GM12878 (cell line): ENCODE measurements around the gene LGALSL. TPM values are rescaled to one million over a fixed set of nuclear protein-coding genes. Genes with fewer than 3 reads are reported as not detected.

ENCODE experiments used
- ATAC-seq: fragments of 200-7000 bp; cut with Tn5 transposase; 3 replicates; pipeline ENCODE4 v1.9.1; 2020; ENCODE audit warnings: mild to moderate bottlenecking, moderate library complexity
- BruUV-seq: library from RNA; stranded (reverse); fragments of 400-500 nt; replicated peaks from 2 replicates; lab custom pipeline; 2021; lab: Mats Ljungman, UMichigan
- CTCF ChIA-PET: fragments of 300-600 bp; sonication (Branson Sonifier 250); formaldehyde crosslinking; extraction: SDS; loops from one replicate; lab custom pipeline; 2021; ENCODE audit warnings: inconsistent platforms; lab: Yijun Ruan, JAX
- POLR2A ChIA-PET: fragments of 350-600 bp; formaldehyde crosslinking; extraction: SDS; loops from one replicate; lab custom pipeline; 2021; ENCODE audit warnings: inconsistent platforms; lab: Charles Lee
- RAD21 ChIA-PET: fragments of 300-600 bp; sonication (Branson Sonifier 250); formaldehyde crosslinking; loops from one replicate; lab custom pipeline; 2023; ENCODE audit warnings: antibody characterized with exemption; ENCODE audit not compliant: unreplicated experiment; lab: Charles Lee
- SMC1A ChIA-PET: fragments of 300-600 bp; sonication (Branson Sonifier 250); formaldehyde crosslinking; loops from one replicate; lab custom pipeline; 2023; ENCODE audit not compliant: unreplicated experiment, uncharacterized antibody; lab: Charles Lee
- DNase-seq: peaks from one replicate; pipeline ENCODE4 v3.0.0-alpha.2; 2011; ENCODE audit warnings: low read depth, low spot score
- FAIRE-seq: peaks from 3 replicates; lab custom pipeline; 2011; peaks lifted over from hg19 to GRCh38; lab: Jason Lieb, UNC
- H2AFZ ChIP-seq: 2 replicates; pipeline ENCODE4 v1.6.0; 2011; ENCODE audit warnings: low read depth, low read length, control low read depth; ENCODE audit not compliant: control insufficient read depth
- H3K27ac ChIP-seq: 2 replicates; pipeline ENCODE4 v1.5.1; 2011; ENCODE audit warnings: control low read depth; ENCODE audit not compliant: control insufficient read depth, insufficient read depth
- H3K27me3 ChIP-seq, 2 experiments: replicated peaks in 1 of 2; 2 replicates each; pipeline versions ENCODE4 v1.6.0 to v1.6.1; 2011; ENCODE audit warnings: low read length in 1 of 2; ENCODE audit not compliant: control insufficient read depth in 2 of 2, insufficient read depth in 2 of 2
- H3K36me3 ChIP-seq, 2 experiments: 2 replicates each; pipeline ENCODE4 v1.5.1; 2011; ENCODE audit warnings: low read length in 1 of 2; ENCODE audit not compliant: control insufficient read depth in 2 of 2, insufficient read depth in 2 of 2
- H3K4me1 ChIP-seq: 2 replicates; pipeline ENCODE4 v1.6.1; 2011; ENCODE audit warnings: mild to moderate bottlenecking, low read length, moderate library complexity, mixed read lengths; ENCODE audit not compliant: control insufficient read depth, insufficient read depth
- H3K4me2 ChIP-seq: 2 replicates; pipeline ENCODE4 v1.6.0; 2011; ENCODE audit warnings: control low read depth; ENCODE audit not compliant: control insufficient read depth, insufficient read depth
- H3K4me3 ChIP-seq: fragments of 200-600 bp; sonication (generic); 2 replicates; pipeline ENCODE4 v1.5.1; 2016
- H3K79me2 ChIP-seq: 2 replicates; pipeline ENCODE4 v1.6.0; 2011; ENCODE audit warnings: low read length; ENCODE audit not compliant: control insufficient read depth, insufficient read depth
- H3K9ac ChIP-seq: 2 replicates; pipeline ENCODE4 v1.8.0; 2011; ENCODE audit warnings: low read length, control low read depth, mixed read lengths; ENCODE audit not compliant: control insufficient read depth, insufficient read depth
- H3K9me3 ChIP-seq: replicated peaks from 3 replicates; pipeline ENCODE4 v1.5.1; 2011; ENCODE audit warnings: mild to moderate bottlenecking, low read length; ENCODE audit not compliant: control insufficient read depth, insufficient read depth
- H4K20me1 ChIP-seq: 2 replicates; pipeline ENCODE4 v1.6.0; 2011; ENCODE audit not compliant: control insufficient read depth, insufficient read depth
- BACH1 ChIP-seq: fragments of 450-650 bp; IDR thresholded peaks from 2 replicates; pipeline ENCODE4 v1.6.1; 2017; ENCODE audit warnings: mild to moderate bottlenecking, borderline replicate concordance
- BRCA1 ChIP-seq: IDR thresholded peaks from 2 replicates; pipeline ENCODE4 v1.6.1; 2011; ENCODE audit warnings: low read depth, low read length, improper control_type of control experiment
- E4F1 ChIP-seq: fragments of 450-650 bp; IDR thresholded peaks from 2 replicates; pipeline ENCODE4 v1.6.1; 2018; ENCODE audit warnings: borderline replicate concordance, mild to moderate bottlenecking; ENCODE audit not compliant: partially characterized antibody
- MEF2B ChIP-seq: fragments of 450-650 bp; IDR thresholded peaks from 2 replicates; pipeline ENCODE4 v1.6.1; 2018; ENCODE audit warnings: mild to moderate bottlenecking, moderate library complexity; ENCODE audit not compliant: partially characterized antibody, poor library complexity, severe bottlenecking
- POLR2AphosphoS2 ChIP-seq: IDR thresholded peaks from 2 replicates; pipeline ENCODE4 v1.6.1; 2011; ENCODE audit warnings: low read depth, mild to moderate bottlenecking, low read length, improper control_type of control experiment, moderate library complexity
- RFX5 ChIP-seq: IDR thresholded peaks from 2 replicates; pipeline ENCODE4 v1.6.1; 2011; ENCODE audit warnings: low read depth, low read length, improper control_type of control experiment
- SMAD1 ChIP-seq: fragments of 450-650 bp; IDR thresholded peaks from 2 replicates; pipeline ENCODE4 v1.6.1; 2018; ENCODE audit warnings: mild to moderate bottlenecking, low read depth; ENCODE audit not compliant: partially characterized antibody
- TARDBP ChIP-seq: IDR thresholded peaks from 2 replicates; pipeline ENCODE4 v1.6.1; 2016; ENCODE audit warnings: borderline replicate concordance
- ZNF274 ChIP-seq: IDR thresholded peaks from one replicate; pipeline ENCODE4 v1.8.0; 2011; ENCODE audit not compliant: insufficient read length, insufficient read depth
- WGBS: methylation state at CpG from one replicate; pipeline ENCODE4 v1.1.6; 2016; ENCODE audit warnings: low lambda C conversion rate; ENCODE audit not compliant: insufficient replicate concordance, insufficient coverage; ENCODE audit errors: missing lambda C conversion rate; 5-methylcytosine and 5-hydroxymethylcytosine counted together
- in situ Hi-C: fragments of 300-500 bp; cut with MboI; formaldehyde crosslinking; loops from 9 replicates; pipeline ENCODE4 v1.14.3; 2018; ENCODE audit warnings: mixed read lengths
- intact Hi-C: fragments of 100-400 bp; cut with micrococcal nuclease; formaldehyde crosslinking; loops from one replicate; pipeline ENCODE4 v1.14.2; 2022; ENCODE audit not compliant: unreplicated experiment
- polyA plus RNA-seq, 11 experiments: library from polyadenylated mRNA; depleted of rRNA in 4 of 11; unstranded in 6 of 11; stranded (reverse) in 5 of 11; fragments of >200 nt; fragmentation: Nextera tagmentation in 4 of 11; fragmentation: Illumina TruSeq in 1 of 11; extraction: Ambion mirVana in 4 of 11; extraction: Trizol in 1 of 11; gene quantifications; 1 replicate in 1 of 11; 2 replicates in 10 of 11; pipeline versions ENCODE4 v1.2.1 to v1.2.3, GENCODE V29; 2011 to 2016; ENCODE audit warnings: inconsistent platforms in 2 of 11, missing spikeins in 2 of 11, low read depth in 1 of 11
- total RNA-seq, 4 experiments: library from RNA; depleted of rRNA in 3 of 4; stranded (reverse); fragments of >200 nt in 3 of 4; fragmentation: Illumina TruSeq in 1 of 4; extraction: Trizol in 1 of 4; gene quantifications; 2 replicates each; pipeline versions ENCODE4 v1.2.1 to v1.2.3, GENCODE V29; 2013 to 2021

Gene LGALSL
- total and polyA plus RNA-seq, 10 of the 15 experiments (the other 5 are each of a cell fraction or from before 2014, with no cell fraction given): 3.3 to 9.1 (median 4.9) TPM

- BruUV-seq: no TSS peak
- Histone ChIP-seq H3K36me3 (no peaks in the 10 kb centered on the region), H3K27me3 (no peaks in the 10 kb centered on the region), H3K27ac (no peak overlapping the region), H3K9ac (no peak overlapping the region), H4K20me1 (no peaks in the 10 kb centered on the region), H3K4me1 (no peaks in the 10 kb centered on the region; the same call in 1 of the 2 replicates), H3K9me3 (no peaks in the 10 kb centered on the region), H3K4me3 (no peak overlapping the region), H3K4me2 (no peak overlapping the region), H2AFZ (no peak overlapping the region), H3K79me2 (no peaks in the 10 kb centered on the region)
- in situ Hi-C loops: no loop called here
- ChIA-PET CTCF (interaction anchor here (1.0 to 5.1 kb wide), 6 partner anchors 18 to 417 kb away, joined by 3 to 37 read pairs (median 6); no protein-coding TSS in a partner anchor), RAD21 (interaction anchor here (1.0 to 1.3 kb wide), 2 partner anchors 125 to 271 kb away, joined by 3 to 5 read pairs; no protein-coding TSS in a partner anchor), POLR2A (no interaction called here), SMC1A (interaction anchor here (0.7 to 5.7 kb wide), 7 partner anchors 10 to 263 kb away, joined by 3 to 42 read pairs (median 4); no protein-coding TSS in a partner anchor)
- DNase-seq: no peak
- no peak for FAIRE-seq
- intact Hi-C loops: no loop called here
- ATAC-seq: no peak
- TF ChIP-seq BACH1 (no peak), MEF2B (no peak), RFX5 (no peak), E4F1 (no peak), BRCA1 (no peak), TARDBP (no peak), POLR2AphosphoS2 (no peak), SMAD1 (no peak), ZNF274 (no peak)
- 86% methylated on average over 6 of the region's 6 CpGs for WGBS
These were observed 2.3 kb downstream of the LGALSL start for GRCh38 chr2:64456293-64456692.
